Peyer's patch (tissue), 4 donors: ENCODE results near the gene TMEM125. TPM values are rescaled to one million over a fixed set of nuclear protein-coding genes. Genes with fewer than 3 reads are reported as not detected.

Source experiments
- DNase-seq, 3 donors: peaks; one replicate each; pipeline ENCODE4 v3.0.0-alpha.2; 2017 to 2019
- H3K27ac ChIP-seq, 4 donors: fragments of 200-600 bp; sonication (generic); one replicate each; pipeline ENCODE4 v1.5.1; 2016 to 2019
- H3K27me3 ChIP-seq, 2 donors: fragments of 200-600 bp; sonication (generic); one replicate each; pipeline ENCODE4 v1.5.1; 2019
- H3K36me3 ChIP-seq, 3 donors: fragments of 200-600 bp; sonication (generic); one replicate each; pipeline ENCODE4 v1.5.1; 2016 to 2019
- H3K4me1 ChIP-seq, 4 donors: fragments of 200-600 bp; sonication (generic); one replicate each; pipeline ENCODE4 v1.5.1; 2016 to 2019
- H3K4me3 ChIP-seq, 4 donors: fragments of 200-600 bp; sonication (generic); 1 replicate in 3 of 4; 2 replicates in 1 of 4; pipeline ENCODE4 v1.5.1; 2016 to 2019; ENCODE audit warnings: mild to moderate bottlenecking in 1 of 4
- H3K9me3 ChIP-seq, 4 donors: fragments of 200-600 bp; sonication (generic); one replicate each; pipeline ENCODE4 v1.5.1; 2016 to 2019; ENCODE audit warnings: mild to moderate bottlenecking in 1 of 4
- CTCF ChIP-seq, 6 experiments: fragments of 450-650 bp in 4 of 6; fragments of 200-600 bp in 2 of 6; sonication (generic) in 1 of 6; IDR thresholded peaks; one replicate each; pipeline ENCODE4 v1.5.1; 2017 to 2019; ENCODE audit warnings: antibody characterized with exemption in 6 of 6, mild to moderate bottlenecking in 3 of 6, moderate library complexity in 1 of 6
- POLR2A ChIP-seq, 2 donors: fragments of 450-650 bp; IDR thresholded peaks; one replicate each; pipeline ENCODE4 v1.5.1; 2017; ENCODE audit warnings: antibody characterized with exemption in 2 of 2, mild to moderate bottlenecking in 2 of 2, moderate library complexity in 2 of 2
- total RNA-seq, 4 donors: library from RNA; depleted of rRNA; stranded (reverse); fragments of >200 nt; gene quantifications; one replicate each; pipeline ENCODE4 v1.1.0, GENCODE V29; 2016

TMEM125 gene
- total RNA-seq, 4 donors from 2014 or later, result 14.0 to 87.7 (median 74.8) TPM

- Histone ChIP-seq H3K27ac (no peak overlapping the region), H3K27me3 (no peaks in the 10 kb centered on the region), H3K36me3 (no peaks in the 10 kb centered on the region), H3K4me3 (no peak overlapping the region), H3K4me1 (peaks cover 0 to 5% (median 4%) of the 10 kb centered on the region in 4 donors), H3K9me3 (no peaks in the 10 kb centered on the region)
- DNase-seq, result no peak
- TF ChIP-seq POLR2A (IDR thresholded peaks at IDR 0.05), result no peak
- no peak for TF ChIP-seq CTCF (IDR thresholded peaks at IDR 0.05)
Observed at GRCh38 chr1:43234267-43234666, 35.5 kb upstream of the TMEM125 start.

GRCh38 chr1:43235040-43235439, 34.7 kb upstream of the TMEM125 start:
- Histone ChIP-seq H3K36me3 (no peaks in the 10 kb centered on the region), H3K27me3 (no peaks in the 10 kb centered on the region), H3K4me3 (no peak overlapping the region), H3K9me3 (no peaks in the 10 kb centered on the region), H3K27ac (peak overlapping the region in 1 of 4 donors; percentile 3), H3K4me1 (peaks cover 0 to 9% (median 4%) of the 10 kb centered on the region in 4 donors)
- TF ChIP-seq POLR2A (IDR thresholded peaks at IDR 0.05), result no peak
- no peak for TF ChIP-seq CTCF (IDR thresholded peaks at IDR 0.05)
- no peak for DNase-seq

GRCh38 chr1:43235451-43236121, 34.2 kb upstream of the TMEM125 start:
- H3K36me3 ChIP-seq, result no peaks in the 10 kb centered on the region
- no peak for TF ChIP-seq POLR2A (IDR thresholded peaks at IDR 0.05)
- H3K4me3 ChIP-seq, result no peak overlapping the region
- peaks cover 0 to 10% (median 4%) of the 10 kb centered on the region in 4 donors for H3K4me1 ChIP-seq
- H3K9me3 ChIP-seq, result no peaks in the 10 kb centered on the region
- peak overlapping the region in 1 of 4 donors; percentile 3 for H3K27ac ChIP-seq
- DNase-seq, result peak in 1 of 3 donors; percentile 58
- no peaks in the 10 kb centered on the region for H3K27me3 ChIP-seq

- Histone ChIP-seq H3K4me1 (peaks cover 0 to 10% (median 4%) of the 10 kb centered on the region in 4 donors), H3K27ac (no peak overlapping the region), H3K27me3 (no peaks in the 10 kb centered on the region), H3K36me3 (no peaks in the 10 kb centered on the region), H3K4me3 (no peak overlapping the region), H3K9me3 (no peaks in the 10 kb centered on the region)
- TF ChIP-seq CTCF (IDR thresholded peaks at IDR 0.05) (no peak), POLR2A (IDR thresholded peaks at IDR 0.05) (no peak)
- no peak for DNase-seq
Observed at GRCh38 chr1:43237121-43237520, 32.7 kb upstream of the TMEM125 start.

GRCh38 chr1:43238085-43238484, 31.7 kb upstream of the TMEM125 start:
- peak; percentile 39 to 88 (median 68) for DNase-seq

More at GRCh38 chr1:43238085-43238484, 31.7 kb upstream of the TMEM125 start:
- TF ChIP-seq POLR2A (IDR thresholded peaks at IDR 0.05) (no peak), CTCF (IDR thresholded peaks at IDR 0.05) (peak in 4 of 6 experiments; percentile 57 to 90 (median 87))
- Histone ChIP-seq H3K27me3 (no peaks in the 10 kb centered on the region), H3K9me3 (no peaks in the 10 kb centered on the region), H3K27ac (no peak overlapping the region), H3K36me3 (no peaks in the 10 kb centered on the region), H3K4me3 (no peak overlapping the region), H3K4me1 (peaks cover 0 to 10% (median 4%) of the 10 kb centered on the region in 4 donors)
